ENCODE measurements around the gene LMF1. TPM values are rescaled to one million over a fixed set of nuclear protein-coding genes. Genes with fewer than 3 reads are reported as not detected.

LMF1 gene
- total and polyA plus RNA-seq, 2 donors (not counting 1 experiment from before 2014, with no cell fraction given), result 36.4 to 63.2 TPM

- H3K9me3 ChIP-seq (ENCODE audit: control extremely low read depth in 1 of 3, control insufficient read depth in 2 of 3, insufficient read depth in 1 of 3, low read length in 2 of 3), result peaks cover 0 to 4% (median 0%) of the 10 kb centered on the region in 3 donors
- Mint-ChIP-seq H3K27ac (no peak overlapping the region), H3K27me3 (no peaks in the 10 kb centered on the region), H3K4me1 (peaks cover 19% of the 10 kb centered on the region), H3K9me3 (ENCODE audit: insufficient read depth) (no peaks in the 10 kb centered on the region), H3K4me3 (no peak overlapping the region)
- DNase-seq (no peak), ATAC-seq (ENCODE audit: low read depth) (no peak)
- no peak overlapping the region for H2AFZ ChIP-seq (ENCODE audit: insufficient read depth, low read depth, low read length, poor library complexity, severe bottlenecking)
- WGBS (ENCODE audit: insufficient coverage), result 93% methylated on average over 25 of the region's 27 CpGs
- H4K20me1 ChIP-seq (ENCODE audit: control insufficient read depth, insufficient read depth, low read length, poor library complexity, severe bottlenecking), result peaks cover 24% of the 10 kb centered on the region
- TF ChIP-seq CTCF (IDR thresholded peaks at IDR 0.05), result no peak
- no peak for TF ChIP-seq EZH2 (IDR thresholded peaks at IDR 0.05; ENCODE audit: borderline replicate concordance, insufficient read depth, low read depth, low read length, poor library complexity, severe bottlenecking)
- CTCF ChIA-PET, result interaction anchor here (1.3 kb wide), 1 partner anchor 252 kb away, joined by 3 read pairs; no protein-coding TSS in a partner anchor
- H3K36me3 ChIP-seq (replicated peaks in 1 of 2; ENCODE audit: control extremely low read depth in 1 of 2, control insufficient read depth in 1 of 2, extremely low read depth in 1 of 2, insufficient read depth in 2 of 2, low read length in 1 of 2), result peaks cover 0 to 2% of the 10 kb centered on the region in 2 experiments
- no peak overlapping the region for H3K27ac ChIP-seq (ENCODE audit: low read length in 2 of 2)
- peaks cover 1 to 3% of the 10 kb centered on the region in 2 donors for H3K4me1 ChIP-seq (ENCODE audit: control insufficient read depth in 2 of 2, insufficient read depth in 2 of 2, low read length in 2 of 2)
- no peak overlapping the region for H3K4me3 ChIP-seq (ENCODE audit: control extremely low read depth in 1 of 5, extremely low read depth in 1 of 5, insufficient read depth in 1 of 5, low read depth in 2 of 5, low read length in 4 of 5)
- POLR2A ChIA-PET, result interaction anchor here (0.7 kb wide), 1 partner anchor 17 kb away, joined by 5 read pairs; no protein-coding TSS in a partner anchor
- H3K9ac ChIP-seq (ENCODE audit: low read length), result no peak overlapping the region
- H3K79me2 ChIP-seq (ENCODE audit: control insufficient read depth, insufficient read depth, low read length), result peaks cover 4% of the 10 kb centered on the region
- H3K27me3 ChIP-seq (replicated peaks in 1 of 4; ENCODE audit: control extremely low read depth in 1 of 4, control insufficient read depth in 3 of 4, insufficient read depth in 4 of 4, low read length in 3 of 4), result no peaks in the 10 kb centered on the region
- H3K4me2 ChIP-seq (replicated peaks; ENCODE audit: low read depth, low read length, poor library complexity, severe bottlenecking), result no peak overlapping the region
- intact Hi-C loops (cut with micrococcal nuclease), result no loop called here
These were observed 6.3 kb downstream of the LMF1 start for GRCh38 chr16:964356-965035.

GRCh38 chr16:963913-964312 lies 6.9 kb downstream of the LMF1 start:
- Histone ChIP-seq H3K9me3 (ENCODE audit: control extremely low read depth in 1 of 3, control insufficient read depth in 2 of 3, insufficient read depth in 1 of 3, low read length in 2 of 3) (peaks cover 0 to 4% (median 0%) of the 10 kb centered on the region in 3 donors), H3K4me3 (ENCODE audit: control extremely low read depth in 1 of 5, extremely low read depth in 1 of 5, insufficient read depth in 1 of 5, low read depth in 2 of 5, low read length in 4 of 5) (no peak overlapping the region), H3K27me3 (replicated peaks in 1 of 4; ENCODE audit: control extremely low read depth in 1 of 4, control insufficient read depth in 3 of 4, insufficient read depth in 4 of 4, low read length in 3 of 4) (no peaks in the 10 kb centered on the region), H3K27ac (ENCODE audit: low read length in 2 of 2) (no peak overlapping the region), H3K4me1 (ENCODE audit: control insufficient read depth in 2 of 2, insufficient read depth in 2 of 2, low read length in 2 of 2) (no peaks in the 10 kb centered on the region), H3K9ac (ENCODE audit: low read length) (no peak overlapping the region), H4K20me1 (ENCODE audit: control insufficient read depth, insufficient read depth, low read length, poor library complexity, severe bottlenecking) (peaks cover 24% of the 10 kb centered on the region), H3K79me2 (ENCODE audit: control insufficient read depth, insufficient read depth, low read length) (peaks cover 5% of the 10 kb centered on the region), H2AFZ (ENCODE audit: insufficient read depth, low read depth, low read length, poor library complexity, severe bottlenecking) (no peak overlapping the region), H3K4me2 (replicated peaks; ENCODE audit: low read depth, low read length, poor library complexity, severe bottlenecking) (no peak overlapping the region), H3K36me3 (replicated peaks in 1 of 2; ENCODE audit: control extremely low read depth in 1 of 2, control insufficient read depth in 1 of 2, extremely low read depth in 1 of 2, insufficient read depth in 2 of 2, low read length in 1 of 2) (peaks cover 0 to 2% of the 10 kb centered on the region in 2 experiments)
- intact Hi-C loops (cut with micrococcal nuclease), result no loop called here
- no peak for ATAC-seq (ENCODE audit: low read depth)
- DNase-seq, result no peak
- Mint-ChIP-seq H3K27ac (no peak overlapping the region), H3K4me3 (no peak overlapping the region), H3K27me3 (no peaks in the 10 kb centered on the region), H3K4me1 (peaks cover 17% of the 10 kb centered on the region), H3K9me3 (ENCODE audit: insufficient read depth) (no peaks in the 10 kb centered on the region)
- WGBS (ENCODE audit: insufficient coverage), result 67% methylated on average over 11 of the region's 17 CpGs
- no peak for TF ChIP-seq CTCF (IDR thresholded peaks at IDR 0.05)
- no peak for TF ChIP-seq EZH2 (IDR thresholded peaks at IDR 0.05; ENCODE audit: borderline replicate concordance, insufficient read depth, low read depth, low read length, poor library complexity, severe bottlenecking)
- POLR2A ChIA-PET, result interaction anchor here (0.7 kb wide), 1 partner anchor 17 kb away, joined by 5 read pairs; no protein-coding TSS in a partner anchor
- CTCF ChIA-PET, result no interaction called here

Data from B cell (primary cell).